Stomach (tissue), 4 donors: Measurements from ENCODE around the gene PSMD9.

Experiments
- EP300 ChIP-seq: sonication (generic); formaldehyde crosslinking; IDR thresholded peaks from one replicate; pipeline ENCODE4 v1.6.1; 2017; ENCODE audit warnings: antibody characterized with exemption
- POLR2A ChIP-seq, 4 donors: fragments of 450-650 bp; IDR thresholded peaks; one replicate each; pipeline ENCODE4 v1.6.1; 2016; ENCODE audit warnings: antibody characterized with exemption in 4 of 4, control low read depth in 2 of 4, mild to moderate bottlenecking in 1 of 4, moderate library complexity in 1 of 4
- TF ChIP-seq, protein P1 (sequence below), 7 experiments: fragments of 450-650 bp in 4 of 7; fragments of 200-600 bp in 3 of 7; sonication (generic) in 3 of 7; IDR thresholded peaks; one replicate each; pipeline ENCODE4 v1.5.1; 2016 to 2019; ENCODE audit warnings: antibody characterized with exemption in 7 of 7, control low read depth in 2 of 7, mild to moderate bottlenecking in 1 of 7

GRCh38 chr12:121911824-121912585 lies 23.4 kb downstream of the PSMD9 start:
- TF ChIP-seq, protein P1, sequence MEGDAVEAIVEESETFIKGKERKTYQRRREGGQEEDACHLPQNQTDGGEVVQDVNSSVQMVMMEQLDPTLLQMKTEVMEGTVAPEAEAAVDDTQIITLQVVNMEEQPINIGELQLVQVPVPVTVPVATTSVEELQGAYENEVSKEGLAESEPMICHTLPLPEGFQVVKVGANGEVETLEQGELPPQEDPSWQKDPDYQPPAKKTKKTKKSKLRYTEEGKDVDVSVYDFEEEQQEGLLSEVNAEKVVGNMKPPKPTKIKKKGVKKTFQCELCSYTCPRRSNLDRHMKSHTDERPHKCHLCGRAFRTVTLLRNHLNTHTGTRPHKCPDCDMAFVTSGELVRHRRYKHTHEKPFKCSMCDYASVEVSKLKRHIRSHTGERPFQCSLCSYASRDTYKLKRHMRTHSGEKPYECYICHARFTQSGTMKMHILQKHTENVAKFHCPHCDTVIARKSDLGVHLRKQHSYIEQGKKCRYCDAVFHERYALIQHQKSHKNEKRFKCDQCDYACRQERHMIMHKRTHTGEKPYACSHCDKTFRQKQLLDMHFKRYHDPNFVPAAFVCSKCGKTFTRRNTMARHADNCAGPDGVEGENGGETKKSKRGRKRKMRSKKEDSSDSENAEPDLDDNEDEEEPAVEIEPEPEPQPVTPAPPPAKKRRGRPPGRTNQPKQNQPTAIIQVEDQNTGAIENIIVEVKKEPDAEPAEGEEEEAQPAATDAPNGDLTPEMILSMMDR (IDR thresholded peaks at IDR 0.05), result no peak
- no peak for TF ChIP-seq EP300
- TF ChIP-seq POLR2A (IDR thresholded peaks at IDR 0.05), result no peak
